NCI-H187 treated with DMSO at 0.1 percent for 48 hours (cell line): ENCODE results near the gene GALNT5.
"Not testable (repeated sequence)": the region's sequence is repeated elsewhere in the genome, so short reads cannot be mapped to it uniquely, and the experiment has no call there.

Source experiments
- DNase-seq: peaks from one replicate; lab custom pipeline; 2025; lab: John Stamatoyannopoulos, UW

GALNT5 gene, protein sequence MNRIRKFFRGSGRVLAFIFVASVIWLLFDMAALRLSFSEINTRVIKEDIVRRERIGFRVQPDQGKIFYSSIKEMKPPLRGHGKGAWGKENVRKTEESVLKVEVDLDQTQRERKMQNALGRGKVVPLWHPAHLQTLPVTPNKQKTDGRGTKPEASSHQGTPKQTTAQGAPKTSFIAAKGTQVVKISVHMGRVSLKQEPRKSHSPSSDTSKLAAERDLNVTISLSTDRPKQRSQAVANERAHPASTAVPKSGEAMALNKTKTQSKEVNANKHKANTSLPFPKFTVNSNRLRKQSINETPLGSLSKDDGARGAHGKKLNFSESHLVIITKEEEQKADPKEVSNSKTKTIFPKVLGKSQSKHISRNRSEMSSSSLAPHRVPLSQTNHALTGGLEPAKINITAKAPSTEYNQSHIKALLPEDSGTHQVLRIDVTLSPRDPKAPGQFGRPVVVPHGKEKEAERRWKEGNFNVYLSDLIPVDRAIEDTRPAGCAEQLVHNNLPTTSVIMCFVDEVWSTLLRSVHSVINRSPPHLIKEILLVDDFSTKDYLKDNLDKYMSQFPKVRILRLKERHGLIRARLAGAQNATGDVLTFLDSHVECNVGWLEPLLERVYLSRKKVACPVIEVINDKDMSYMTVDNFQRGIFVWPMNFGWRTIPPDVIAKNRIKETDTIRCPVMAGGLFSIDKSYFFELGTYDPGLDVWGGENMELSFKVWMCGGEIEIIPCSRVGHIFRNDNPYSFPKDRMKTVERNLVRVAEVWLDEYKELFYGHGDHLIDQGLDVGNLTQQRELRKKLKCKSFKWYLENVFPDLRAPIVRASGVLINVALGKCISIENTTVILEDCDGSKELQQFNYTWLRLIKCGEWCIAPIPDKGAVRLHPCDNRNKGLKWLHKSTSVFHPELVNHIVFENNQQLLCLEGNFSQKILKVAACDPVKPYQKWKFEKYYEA

DNA sequence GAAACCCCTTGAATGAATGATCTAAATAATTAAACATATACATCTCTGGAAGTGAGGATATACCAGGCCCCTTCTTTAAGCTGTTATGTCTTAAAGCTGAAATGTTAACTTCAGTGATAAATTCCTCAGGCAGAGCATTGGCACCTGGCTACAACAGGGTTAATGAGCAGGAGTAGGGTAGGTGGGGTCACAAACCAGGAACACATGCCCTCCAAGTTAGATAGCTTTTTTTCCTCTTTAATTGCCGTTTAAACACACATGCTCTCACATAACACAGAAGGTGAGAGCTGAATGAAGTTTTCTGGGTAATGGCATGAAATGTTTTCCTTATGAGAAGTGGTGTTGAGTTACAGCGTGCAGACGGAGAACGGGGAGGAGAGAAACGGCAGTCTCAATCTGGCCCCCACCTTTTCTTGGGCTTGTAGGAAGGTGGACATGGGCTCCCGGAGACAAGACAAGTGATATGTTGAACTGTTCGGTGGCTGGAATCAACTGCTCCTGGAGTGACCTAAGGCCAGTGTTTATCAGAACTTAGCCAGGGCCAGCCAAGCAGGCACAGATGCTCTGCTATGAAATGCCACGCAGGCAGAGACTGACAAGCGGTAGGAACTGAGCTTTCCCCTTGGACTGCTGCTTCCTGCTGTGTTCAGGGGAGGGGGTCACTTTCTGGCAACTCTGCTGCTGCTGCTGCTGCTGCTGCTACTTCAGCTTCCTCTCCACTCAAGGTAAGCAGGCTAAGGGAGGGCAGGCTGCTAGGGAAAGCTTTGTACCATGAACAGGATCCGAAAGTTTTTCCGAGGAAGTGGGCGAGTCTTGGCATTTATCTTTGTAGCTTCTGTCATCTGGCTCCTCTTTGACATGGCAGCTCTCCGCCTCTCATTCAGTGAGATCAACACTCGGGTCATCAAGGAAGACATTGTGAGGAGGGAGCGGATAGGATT lies at the start of gene GALNT5:
GALNT5 (plus strand) TSS at position 394 of the 941 bp plus-strand sequence; CDS start at position 772, 378 bp downstream.
- no peak for DNase-seq

DNA sequence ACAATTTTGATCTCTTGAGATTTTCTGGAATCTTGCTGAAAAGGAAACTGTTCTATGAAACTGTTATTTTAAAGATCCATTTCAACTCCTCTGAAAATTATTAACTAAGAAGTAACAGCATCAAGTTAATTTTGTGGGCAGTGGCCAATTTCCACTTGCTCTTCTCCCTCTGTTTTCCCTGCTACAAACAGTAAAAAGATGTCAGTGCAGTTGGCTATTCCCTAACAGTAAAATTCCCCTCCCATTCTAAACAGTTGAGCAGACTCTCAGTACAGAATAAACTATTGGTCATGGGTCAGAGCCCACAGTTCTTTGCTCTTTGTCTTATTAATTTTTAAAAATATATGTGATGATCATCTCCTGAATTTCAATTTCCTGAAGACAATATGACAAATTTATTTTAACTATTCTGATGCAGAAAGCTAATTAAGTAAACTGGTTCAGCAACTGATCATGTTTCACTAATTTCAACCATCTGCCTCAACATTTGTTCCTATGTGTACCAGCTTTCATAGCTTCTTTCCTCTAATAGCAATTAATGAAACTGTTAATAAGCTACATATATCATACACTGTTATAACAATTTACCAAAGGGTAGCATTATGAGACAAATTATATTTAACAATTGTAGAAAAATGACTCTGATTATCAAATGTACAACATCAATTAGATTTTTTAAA lies 41.1 kb upstream of the GALNT5 start:
- no peak for DNase-seq

DNA sequence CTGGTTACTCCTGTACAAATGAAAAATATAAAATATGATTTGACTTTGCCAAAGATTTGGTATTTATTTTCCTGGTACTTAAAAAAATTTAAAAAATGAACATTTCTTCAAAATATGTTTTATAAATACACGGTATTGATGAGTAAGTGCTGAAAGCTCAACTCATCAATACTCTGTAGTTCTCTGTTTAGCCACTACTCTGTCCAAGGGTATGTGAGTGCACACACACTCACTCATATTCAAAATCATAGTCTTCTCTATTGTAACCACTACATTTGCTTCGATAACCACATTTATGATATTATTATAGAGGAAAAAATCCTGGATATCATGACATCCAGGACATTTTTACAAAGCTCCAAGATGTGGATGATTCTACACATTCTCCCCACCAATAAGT lies 40.1 kb upstream of the GALNT5 start:
- DNase-seq: no peak

DNA sequence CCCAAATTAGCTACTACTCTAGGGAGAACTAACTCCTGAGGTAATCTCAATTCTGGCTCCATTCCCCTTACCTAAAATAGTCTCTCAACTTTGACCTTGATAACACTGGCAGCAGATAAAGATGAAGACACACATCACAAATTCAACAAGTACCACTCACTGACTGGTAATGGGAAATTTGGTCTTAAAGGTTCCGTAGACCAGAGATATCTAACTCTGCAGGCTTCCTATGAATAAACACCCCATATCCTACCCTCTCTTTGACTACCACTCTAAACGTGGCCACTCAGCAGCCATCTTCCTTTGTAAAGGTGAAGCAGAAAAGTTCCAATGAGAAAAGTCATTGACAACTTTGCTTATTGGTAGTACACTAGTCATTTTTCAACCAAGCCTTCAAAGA lies 38.6 kb upstream of the GALNT5 start:
- no peak for DNase-seq

DNA sequence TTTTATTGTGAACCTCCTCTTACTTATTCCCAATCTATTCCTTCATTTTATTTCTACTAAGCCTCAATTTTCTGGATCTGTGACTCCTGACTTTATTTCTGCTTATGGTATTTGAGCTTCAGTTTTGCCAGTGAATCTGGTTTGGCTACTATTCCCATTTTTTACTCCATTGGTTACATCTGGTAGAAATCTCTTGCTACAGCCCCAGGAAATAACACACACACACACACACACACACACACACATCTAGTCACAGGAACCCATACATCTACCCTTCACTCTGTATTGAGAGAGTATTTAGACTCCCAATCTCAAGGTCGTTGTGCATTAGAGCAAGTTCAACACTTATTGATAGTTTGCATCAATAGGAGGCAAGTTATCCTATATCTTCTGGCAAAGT lies 37.0 kb upstream of the GALNT5 start:
- no peak for DNase-seq

- no peak for DNase-seq
These were observed 36.0 kb upstream of the GALNT5 start for GRCh38 chr2:157221394-157221988.

GRCh38 chr2:157223624-157224205 lies 33.8 kb upstream of the GALNT5 start:
- no peak for DNase-seq

DNA sequence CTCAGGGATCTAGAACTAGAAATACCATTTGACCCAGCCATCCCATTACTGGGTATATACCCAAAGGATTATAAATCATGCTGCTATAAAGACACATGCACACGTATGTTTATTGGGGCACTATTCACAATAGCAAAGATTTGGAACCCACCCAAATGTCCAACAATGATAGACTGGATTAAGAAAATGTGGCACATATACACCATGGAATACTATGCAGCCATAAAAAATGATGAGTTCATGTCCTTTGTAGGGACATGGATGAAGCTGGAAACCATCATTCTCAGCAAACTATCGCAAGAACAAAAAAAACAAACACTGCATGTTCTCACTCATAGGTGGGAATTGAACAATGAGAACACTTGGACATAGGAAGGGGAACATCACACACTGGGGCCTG lies 33.1 kb upstream of the GALNT5 start:
- DNase-seq: not testable (repeated sequence)

DNA sequence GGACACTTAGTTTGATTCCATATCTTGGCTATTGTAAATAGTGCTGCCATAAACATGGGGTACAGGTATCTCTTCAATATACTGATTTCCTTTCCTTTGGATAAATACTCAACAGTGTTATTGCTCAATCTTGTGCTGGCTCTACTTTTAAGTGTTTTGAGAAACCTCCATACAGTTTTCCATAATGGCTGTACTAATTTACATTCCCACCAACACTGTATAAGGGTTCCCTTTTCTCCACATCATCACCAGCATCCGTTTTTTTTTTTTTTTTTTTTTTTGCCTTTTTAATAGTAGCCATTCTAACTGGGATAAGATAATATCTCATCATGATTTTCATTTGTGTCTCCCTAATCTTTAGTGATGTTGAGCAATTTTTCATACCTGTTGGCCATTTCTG lies 29.9 kb upstream of the GALNT5 start:
- no peak for DNase-seq

GRCh38 chr2:157228946-157229345 lies 28.6 kb upstream of the GALNT5 start:
- no peak for DNase-seq

DNA sequence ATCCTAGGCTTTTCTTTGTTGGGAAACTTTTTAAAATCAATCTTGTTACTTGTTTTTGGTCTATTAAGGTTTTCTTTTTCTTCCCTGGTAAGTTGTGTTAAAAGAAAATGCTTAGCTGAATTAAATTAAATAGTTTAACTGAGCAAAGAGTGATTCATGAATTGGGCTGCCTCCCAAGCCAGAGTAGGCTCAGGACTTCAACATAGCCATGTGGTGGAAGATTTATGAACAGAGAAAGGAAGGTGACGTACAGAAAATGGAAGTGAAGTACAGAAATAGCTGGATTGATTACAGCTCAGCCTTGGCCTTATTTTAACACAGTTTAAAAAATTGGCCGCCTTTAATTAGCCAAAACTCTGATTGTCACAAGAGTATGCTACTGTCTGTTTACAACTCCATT lies 27.9 kb upstream of the GALNT5 start:
- DNase-seq: no peak

DNA sequence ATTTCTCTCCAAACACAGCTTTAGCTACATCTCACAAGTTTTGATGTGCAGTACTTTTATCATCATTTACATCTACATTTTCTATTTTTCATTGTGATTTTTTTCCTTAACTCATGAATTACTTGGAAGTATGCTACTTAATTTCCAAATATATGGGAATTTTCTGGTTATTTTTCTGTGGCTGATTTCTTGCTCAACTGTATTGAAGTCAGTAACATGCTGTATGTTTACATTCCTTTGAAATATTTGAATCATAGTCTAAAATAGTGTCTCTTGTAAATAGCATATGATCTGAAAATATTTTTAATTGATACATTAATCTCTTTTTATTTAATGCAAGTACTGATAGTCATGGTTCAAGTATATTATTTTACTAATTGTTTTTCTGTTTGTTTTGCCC lies 26.0 kb upstream of the GALNT5 start:
- no peak for DNase-seq

GRCh38 chr2:157233506-157233905 lies 24.0 kb upstream of the GALNT5 start:
- DNase-seq: no peak

DNA sequence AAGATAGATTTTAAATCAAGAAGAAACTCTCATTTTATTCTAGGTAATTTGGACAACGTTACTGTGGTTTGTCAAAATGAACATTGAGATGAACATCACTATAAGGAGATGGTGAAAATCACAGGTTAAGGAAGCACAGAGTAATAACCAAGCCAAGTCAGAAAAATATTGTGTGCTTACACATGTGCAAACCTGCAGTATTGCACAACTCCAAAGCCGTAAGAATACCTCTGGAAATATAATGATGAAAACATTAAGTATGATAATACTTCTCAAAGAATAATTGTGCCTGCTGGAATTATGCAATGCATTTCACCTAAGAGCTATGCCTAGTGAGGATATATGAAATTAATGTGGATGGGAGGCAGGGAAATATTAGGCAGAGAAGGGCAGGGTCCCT lies 21.1 kb upstream of the GALNT5 start:
- DNase-seq: no peak

GRCh38 chr2:157238296-157238695 lies 19.2 kb upstream of the GALNT5 start:
- DNase-seq: no peak

DNA sequence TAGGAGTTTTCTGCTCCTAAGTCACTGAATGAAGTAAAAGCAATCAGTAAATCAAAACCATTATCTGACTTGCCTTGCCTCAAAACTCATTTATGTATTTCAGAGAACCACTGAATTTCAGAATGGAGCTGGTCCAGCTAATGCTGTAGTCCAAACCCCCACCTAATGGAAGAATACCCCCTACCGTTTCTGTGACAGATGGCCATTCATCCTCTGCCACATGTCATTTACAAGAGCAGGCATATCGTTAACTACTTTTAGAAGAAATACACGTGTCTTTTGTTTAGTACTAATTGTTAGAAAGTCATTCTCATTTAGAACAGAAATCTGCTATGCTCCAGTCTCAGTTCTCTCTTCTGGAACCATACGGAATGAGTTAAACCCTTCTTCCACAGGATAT lies 12.8 kb upstream of the GALNT5 start:
- no peak for DNase-seq

- DNase-seq: no peak
These were observed 12.2 kb upstream of the GALNT5 start for GRCh38 chr2:157245144-157245840.

DNA sequence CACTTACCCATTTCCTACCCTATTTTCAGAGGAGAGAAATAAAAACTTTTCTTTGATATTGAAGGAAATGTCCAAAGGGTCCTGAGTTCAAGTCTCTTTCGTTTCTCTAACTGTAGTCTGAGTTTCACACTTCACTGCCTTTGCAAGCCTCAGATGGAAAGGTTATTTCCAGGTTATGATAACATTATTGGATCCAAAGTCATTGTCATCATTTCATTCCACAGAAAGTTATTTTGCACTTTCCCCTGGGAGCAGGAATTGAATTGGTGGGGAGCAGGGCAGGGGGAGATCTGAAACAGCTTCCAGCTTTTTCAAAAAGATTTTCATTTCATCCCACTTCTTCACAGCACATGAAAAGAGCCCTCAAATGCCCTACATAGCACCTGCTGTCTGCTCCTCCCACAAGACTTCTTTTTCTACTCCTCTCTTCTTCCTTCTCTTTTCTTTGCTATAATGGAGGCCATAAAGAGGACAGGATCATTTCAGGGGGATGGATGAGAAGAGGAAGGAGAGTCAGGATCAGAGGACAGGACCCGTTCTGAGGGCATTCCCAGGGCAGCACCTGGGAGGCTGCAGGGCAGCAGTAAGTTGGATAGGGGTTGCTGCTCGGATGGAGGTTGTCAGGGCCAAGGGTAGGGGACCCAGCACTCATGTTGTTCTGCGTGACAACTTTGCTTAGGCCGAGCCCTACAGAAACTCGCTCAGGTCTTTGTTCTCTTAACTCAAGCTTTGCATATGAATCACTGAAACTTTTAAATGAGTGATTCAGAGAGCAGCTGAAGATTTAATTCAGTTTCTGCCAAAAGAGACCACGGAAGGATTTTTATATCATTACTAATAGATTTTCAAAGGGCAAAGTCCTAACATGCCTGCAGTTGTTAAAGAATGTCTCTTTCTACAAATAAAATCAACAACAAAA lies 11.4 kb upstream of the GALNT5 start:
- DNase-seq: no peak
